Measurements from ENCODE around the gene CCDC66. TPM values are rescaled to one million over a fixed set of nuclear protein-coding genes. Genes with fewer than 3 reads are reported as not detected.

CCDC66 gene
- total and polyA plus RNA-seq, 9 of the 15 experiments (the other 6 are each of a cell fraction or from before 2014, with no cell fraction given) = 21.5 to 46.5 (median 29.6) TPM

- TF ChIP-seq ZBTB33 (CRISPR knock-in tag; IDR thresholded peaks at IDR 0.05) (peak; percentile 14; the same call in 1 of the 2 replicates), ZFX (CRISPR knock-in tag; IDR thresholded peaks at IDR 0.05) (peak; percentile 92), EZH2 (IDR thresholded peaks at IDR 0.05; ENCODE audit: borderline replicate concordance, low read depth, low read length) (no peak), SIN3A (IDR thresholded peaks at IDR 0.05; ENCODE audit: borderline replicate concordance in 2 of 2, control insufficient read depth in 1 of 2, low read depth in 2 of 2, low read length in 2 of 2) (0 out of 4 replicates have a peak, but pooled peaks of 1 of the 2 experiments have one; percentile 54), GTF2F1 (IDR thresholded peaks at IDR 0.05; ENCODE audit: low read depth, low read length) (no peak), ZEB2 (IDR thresholded peaks at IDR 0.05) (no peak), POLR2H (tag; IDR thresholded peaks at IDR 0.05; ENCODE audit: low read depth) (peak; percentile 65), RBM39 (optimal IDR thresholded peaks at IDR 0.05; ENCODE audit: low read depth, low read length) (no peak), RFX1 (IDR thresholded peaks at IDR 0.05) (peak; percentile 52; the same call in 1 of the 2 replicates), SIN3B (IDR thresholded peaks at IDR 0.05; ENCODE audit: low read depth) (0 out of 2 replicates have a peak, but pooled peaks have one; percentile 24), ASH1L (IDR thresholded peaks at IDR 0.05; ENCODE audit: borderline replicate concordance, low read depth, partially characterized antibody) (peak; percentile 86), TGIF2 (CRISPR knock-in tag; IDR thresholded peaks at IDR 0.05) (no peak), NFIC (IDR thresholded peaks at IDR 0.05) (peak; percentile 31; the same call in 1 of the 2 replicates), TEAD1 (CRISPR knock-in tag; IDR thresholded peaks at IDR 0.05) (peak in 1 of 2 experiments; percentile 73; a peak in 1 of 4 replicates), ZBTB43 (CRISPR knock-in tag; IDR thresholded peaks at IDR 0.05) (no peak), NFE2L1 (tag; IDR thresholded peaks at IDR 0.05; ENCODE audit: borderline replicate concordance, low read depth) (no peak)
- TF ChIP-seq, protein P1, sequence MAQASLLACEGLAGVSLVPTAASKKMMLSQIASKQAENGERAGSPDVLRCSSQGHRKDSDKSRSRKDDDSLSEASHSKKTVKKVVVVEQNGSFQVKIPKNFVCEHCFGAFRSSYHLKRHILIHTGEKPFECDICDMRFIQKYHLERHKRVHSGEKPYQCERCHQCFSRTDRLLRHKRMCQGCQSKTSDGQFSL (CRISPR knock-in tag; IDR thresholded peaks at IDR 0.05) = peak; percentile 94
- TF ChIP-seq, protein P1 (tag; IDR thresholded peaks at IDR 0.05) = no peak; a peak in 1 of 4 replicates
These were observed at the start of gene CCDC66 (continued) for GRCh38 chr3:56556908-56557830.

All from K562 (cell line).